DMS79 (cell line): ENCODE results near the gene SYT7.

Source experiments
- DNase-seq: peaks from one replicate; lab custom pipeline; 2025; lab: John Stamatoyannopoulos, UW

SYT7 gene

DNA sequence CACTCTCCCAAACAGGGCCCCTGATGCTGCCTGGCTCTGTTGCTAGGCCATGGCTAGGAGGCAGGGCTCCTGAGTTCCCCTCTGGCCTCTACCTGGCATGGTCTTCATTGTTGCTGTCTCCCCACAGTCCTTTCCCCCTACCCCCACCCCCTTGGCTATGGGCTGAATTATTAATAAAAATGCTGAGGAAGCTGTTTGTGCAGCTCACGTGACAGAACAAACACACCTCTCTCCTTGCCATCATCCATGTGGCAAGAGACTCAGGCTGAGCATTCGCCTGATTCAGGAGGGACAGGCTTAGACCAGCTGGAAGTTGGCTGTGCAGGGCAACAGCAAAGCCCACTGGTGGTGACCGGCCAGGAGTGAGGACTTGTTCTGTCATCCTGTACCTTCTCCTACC, 4.2 kb upstream of the SYT7 start:
- peak; percentile 11 for DNase-seq

DNA sequence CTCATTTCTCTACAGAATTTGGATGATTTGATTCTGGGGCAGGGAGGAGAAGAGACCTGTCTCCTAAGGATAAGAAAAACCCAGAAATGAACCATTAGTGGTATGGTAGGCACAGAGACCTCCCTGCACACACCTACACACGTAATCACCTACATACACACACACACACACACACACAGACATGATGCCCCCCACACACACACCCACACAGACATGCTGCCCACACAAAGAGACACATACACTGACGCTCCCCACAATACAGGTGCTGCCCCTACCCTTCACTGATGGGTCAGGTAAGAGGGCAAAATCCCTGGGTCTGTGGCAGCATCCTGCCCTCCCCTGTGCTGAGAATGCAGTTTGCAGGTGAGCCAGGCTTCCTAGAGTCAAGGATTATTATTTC, 1.1 kb upstream of the SYT7 start:
- DNase-seq = no peak

DNA sequence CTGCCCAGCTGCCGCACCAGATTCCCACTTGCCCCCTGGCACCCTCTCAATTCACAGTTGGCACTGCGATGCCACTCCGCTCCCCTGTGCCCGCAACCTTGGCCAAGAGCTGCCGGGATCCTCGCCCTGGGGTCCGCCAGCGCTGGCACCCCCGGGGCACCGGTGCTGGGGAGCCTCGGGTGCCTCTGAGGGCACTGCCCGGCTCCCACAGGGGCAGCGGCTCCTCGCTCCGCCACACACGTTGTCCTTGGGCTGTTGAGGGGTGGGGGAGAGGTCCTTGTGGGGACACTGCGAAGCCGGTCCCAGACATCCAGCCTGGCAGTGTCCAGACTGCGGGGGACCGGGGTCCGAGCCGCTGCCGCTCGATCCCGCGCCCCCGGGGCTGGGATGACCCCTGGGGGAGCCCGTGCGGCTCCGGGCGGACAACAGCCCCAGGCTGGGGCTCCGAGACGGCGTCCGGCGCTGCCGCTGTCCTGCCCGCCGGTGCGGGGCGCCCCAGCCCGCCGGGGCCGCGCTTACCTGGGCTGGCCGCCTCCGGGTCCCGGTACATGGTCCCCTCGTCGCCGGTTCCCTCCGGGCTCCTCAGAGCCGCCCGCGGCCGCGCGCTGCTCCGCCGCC, 496 bp downstream of the SYT7 start:
- DNase-seq = no peak

- no peak for DNase-seq
These were observed 1.1 kb downstream of the SYT7 start for GRCh38 chr11:61579676-61580270.

DNA sequence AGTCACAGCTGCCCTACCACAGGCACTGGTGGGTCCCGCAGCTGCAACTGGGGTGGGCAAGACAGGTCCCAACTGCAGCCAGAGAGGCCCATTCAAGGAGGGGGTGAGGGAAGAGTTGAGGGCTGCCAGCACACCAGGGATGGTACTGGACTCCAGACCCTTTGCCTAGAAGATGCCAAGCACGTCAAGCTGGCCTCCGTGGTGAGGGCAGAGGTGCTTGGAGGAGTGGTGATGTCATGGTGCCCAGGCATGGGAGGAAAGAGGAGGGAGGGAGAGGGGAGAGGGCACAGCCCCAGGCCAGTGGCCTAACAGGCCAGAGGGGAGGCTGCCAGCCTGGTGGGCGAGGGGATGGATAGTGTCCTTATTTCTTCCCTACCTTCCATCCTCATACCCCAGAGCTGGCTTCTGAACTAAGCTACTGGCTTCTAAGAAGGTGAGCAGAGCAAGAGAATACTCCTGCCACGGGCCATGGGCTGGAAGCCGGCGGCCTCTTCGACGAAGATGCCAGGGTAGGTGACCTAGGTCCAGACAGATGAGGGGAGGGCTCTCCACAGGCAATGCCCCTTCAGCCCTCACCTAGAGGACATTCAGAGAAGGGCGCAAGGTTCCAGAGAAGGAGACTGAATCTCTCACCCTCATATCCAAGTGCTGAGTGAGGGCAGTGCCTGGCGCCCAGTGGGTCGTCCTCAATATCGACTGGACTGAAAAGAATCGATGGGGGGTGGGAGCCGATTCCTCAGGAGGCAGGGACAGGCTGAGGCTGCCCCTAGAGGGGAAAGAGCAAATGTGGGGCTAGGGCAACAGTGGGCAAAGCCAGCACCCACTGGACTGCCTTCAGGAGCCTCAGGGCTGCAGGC, 1.8 kb downstream of the SYT7 start:
- DNase-seq = no peak

DNA sequence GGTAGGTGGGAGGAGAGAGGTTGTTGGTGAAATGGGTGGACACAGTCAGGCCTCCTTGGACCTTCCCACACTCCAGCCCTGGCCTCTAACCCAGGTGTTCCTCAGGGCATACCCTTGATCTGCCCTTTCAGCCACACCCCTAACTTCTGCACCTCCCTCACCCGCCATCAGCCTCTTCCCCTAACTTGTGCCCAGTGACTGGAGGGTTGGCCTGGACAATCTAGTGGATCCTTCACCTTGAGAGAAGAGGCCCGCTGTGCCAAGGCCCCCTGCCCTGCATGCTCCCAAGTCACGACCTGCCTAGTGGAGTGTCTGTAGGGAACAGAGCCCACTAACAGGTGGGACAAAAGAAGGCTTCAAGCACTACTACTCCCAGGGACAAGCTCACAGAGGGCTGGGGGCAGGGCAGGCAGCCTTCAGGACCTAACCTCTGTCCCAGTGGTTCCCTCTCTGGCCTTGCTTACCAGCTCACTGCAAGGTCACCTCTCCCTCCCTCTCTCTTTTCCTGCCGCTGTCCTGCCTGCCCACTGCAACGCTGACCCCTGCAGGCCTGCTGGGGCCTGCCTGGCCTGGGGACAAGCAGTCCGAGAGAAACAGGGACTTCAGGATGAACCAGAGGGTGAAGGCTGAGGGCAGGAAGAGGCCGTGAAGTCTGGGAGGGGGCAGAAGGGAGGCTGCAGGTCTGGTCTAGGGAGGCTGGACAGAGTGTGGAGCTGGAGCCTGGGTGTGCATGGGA, 3.3 kb downstream of the SYT7 start:
- DNase-seq = peak; percentile 10

- no peak for DNase-seq
These were observed 4.7 kb downstream of the SYT7 start for GRCh38 chr11:61575886-61576861.

- no peak for DNase-seq
These were observed 6.3 kb downstream of the SYT7 start for GRCh38 chr11:61574611-61575010.

DNA sequence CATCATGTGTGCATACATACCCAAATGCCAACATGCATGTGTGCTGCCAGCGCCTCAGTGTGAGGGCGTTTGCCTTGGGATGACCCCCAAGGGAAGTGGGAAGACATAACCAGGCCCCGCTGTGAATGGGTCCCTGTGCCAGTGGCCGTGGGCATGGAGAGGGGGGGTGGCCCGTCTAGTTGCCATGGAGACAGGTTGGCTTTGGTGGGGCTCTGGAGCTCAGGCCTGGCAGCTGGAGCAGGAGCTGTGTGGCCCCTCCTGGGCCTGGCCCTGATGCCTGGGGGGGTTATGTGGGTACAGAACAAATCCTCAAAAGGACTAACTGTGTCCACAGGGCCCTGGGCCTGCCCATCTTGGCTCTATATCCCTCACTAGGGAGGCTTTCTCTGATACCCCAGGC, 8.0 kb downstream of the SYT7 start:
- DNase-seq = no peak

DNA sequence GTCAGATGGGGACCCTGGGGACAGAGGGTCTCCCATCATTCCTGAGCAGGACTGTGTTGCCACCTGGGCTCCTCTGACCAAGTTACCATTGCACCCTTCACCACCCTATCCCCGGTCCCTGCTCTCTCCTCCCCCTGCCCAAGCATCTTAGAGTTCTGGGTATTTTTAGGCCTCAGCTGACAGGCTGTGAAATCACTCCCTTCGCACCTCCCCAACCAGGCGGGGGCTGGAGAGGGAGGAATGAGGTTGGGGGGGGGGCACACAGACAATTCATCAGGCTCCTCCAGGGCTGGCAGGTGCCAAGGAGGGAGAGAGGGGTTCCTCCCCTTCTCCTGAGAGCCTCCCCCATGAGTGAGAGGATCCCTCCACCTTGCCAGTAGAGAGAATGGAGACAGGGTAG, 9.0 kb downstream of the SYT7 start:
- DNase-seq = no peak

GRCh38 chr11:61571337-61571736, 9.5 kb downstream of the SYT7 start:
- DNase-seq = no peak

DNA sequence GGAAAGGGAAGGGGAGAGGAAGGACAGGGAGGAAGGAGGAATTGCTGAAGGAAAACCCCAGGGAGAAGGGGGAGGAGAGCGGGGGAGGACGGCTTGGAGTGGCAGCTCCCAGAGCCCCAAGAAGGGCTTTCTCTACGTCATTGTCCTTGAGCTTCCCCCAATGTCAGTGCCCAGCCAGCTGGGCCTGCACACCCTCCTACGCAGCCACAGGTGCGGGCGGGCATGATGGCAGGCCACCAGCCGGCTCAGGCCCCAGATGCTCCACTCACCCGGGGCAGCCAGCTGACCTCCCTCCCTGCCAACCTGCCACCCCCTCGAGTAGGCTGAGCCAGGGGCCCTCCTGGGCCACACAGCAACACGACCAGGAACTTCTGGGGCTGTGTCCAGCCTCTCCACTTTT, 11.2 kb downstream of the SYT7 start:
- no peak for DNase-seq

DNA sequence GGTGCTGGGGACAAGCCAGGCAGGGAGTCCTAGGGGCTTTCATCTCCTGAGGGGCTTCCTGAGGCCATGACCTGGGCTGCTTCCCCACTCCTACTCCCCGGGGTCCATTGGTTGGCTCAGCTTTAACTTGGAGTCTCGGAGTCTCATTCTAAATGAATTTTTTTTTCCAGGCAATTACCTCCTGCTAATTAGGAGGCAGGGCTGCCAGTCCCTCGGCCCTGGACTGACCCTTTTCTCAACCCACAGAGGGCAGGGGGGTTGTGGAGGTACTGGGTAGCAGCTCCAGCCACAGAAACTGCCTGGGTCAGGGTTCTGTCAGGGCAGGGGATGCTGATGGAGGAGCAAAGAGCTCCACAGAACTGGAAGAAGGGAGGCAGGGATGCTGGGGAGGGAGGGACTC, 11.9 kb downstream of the SYT7 start:
- DNase-seq = no peak

DNA sequence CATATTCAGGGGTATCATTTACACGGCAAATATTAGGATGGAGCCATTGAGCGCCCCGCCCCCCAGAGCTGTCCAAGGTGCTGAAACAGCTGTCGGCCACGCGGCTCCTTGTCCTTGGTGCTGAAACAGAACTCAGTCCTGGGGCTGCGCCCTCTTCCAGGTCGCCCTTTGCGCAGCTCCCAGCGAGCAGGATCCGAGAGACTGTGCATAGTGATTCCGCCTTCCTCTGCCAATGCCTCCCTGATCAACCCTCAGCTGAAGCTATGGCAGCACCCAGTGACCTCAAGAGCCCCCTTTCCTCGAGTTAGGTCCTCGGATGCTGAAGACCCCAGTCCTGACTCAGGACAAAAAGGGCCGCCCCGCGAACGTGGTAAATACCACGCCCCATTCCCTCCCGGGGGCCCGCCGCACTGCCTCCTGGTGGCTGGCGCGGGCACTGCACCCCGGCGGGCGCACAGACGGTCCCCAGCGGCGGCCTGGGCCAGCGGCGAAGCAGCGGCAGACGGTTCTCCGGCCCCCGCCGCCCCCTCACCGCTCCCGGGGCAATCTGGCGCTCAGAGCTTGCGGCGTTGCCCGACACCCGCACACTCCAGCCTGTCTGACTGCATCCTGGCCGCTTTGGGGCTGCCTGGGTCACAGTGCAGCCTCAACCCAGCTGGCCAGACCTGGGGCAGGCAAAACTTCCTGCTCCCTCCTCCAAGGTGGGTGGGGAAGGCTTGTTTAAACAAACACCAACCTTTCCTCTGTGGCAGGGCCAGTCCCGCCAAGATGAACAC, 13.4 kb downstream of the SYT7 start:
- no peak for DNase-seq

DNA sequence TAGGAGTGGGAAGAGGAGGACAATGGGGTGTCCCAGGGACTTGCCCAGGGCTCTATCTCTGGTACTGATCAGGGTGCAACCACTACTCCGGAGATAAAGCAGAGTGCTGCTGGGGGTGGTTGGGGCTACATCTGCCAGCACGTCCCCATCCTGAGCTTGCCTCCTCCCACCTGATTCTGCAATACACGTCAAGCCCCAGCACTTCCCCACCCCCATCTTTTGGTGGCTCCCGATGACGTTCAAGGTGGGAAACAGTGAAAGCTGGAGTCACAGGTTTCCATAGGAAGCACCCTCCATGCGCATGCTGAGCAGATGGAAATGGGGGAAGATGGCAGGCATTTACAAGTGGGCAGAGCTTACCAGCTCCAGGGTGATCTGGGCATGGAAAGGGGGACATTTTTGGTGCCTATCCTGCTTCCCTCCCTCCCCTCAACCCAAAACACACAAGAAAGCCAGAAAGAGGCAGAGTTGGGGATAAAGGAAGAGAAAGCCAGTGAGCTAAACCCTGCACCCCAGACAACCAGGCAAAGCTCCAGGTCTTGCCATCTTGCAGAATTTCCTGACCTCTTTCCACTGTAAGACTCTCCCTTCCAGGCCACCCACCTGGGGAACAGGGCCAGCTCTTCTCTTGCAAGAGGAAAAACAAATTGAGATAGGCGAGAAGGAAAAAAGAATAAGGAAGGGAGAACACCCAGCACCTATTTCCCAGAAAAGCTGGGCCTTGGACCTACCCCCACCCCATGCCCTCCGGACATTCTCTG, 15.8 kb downstream of the SYT7 start:
- no peak for DNase-seq

DNA sequence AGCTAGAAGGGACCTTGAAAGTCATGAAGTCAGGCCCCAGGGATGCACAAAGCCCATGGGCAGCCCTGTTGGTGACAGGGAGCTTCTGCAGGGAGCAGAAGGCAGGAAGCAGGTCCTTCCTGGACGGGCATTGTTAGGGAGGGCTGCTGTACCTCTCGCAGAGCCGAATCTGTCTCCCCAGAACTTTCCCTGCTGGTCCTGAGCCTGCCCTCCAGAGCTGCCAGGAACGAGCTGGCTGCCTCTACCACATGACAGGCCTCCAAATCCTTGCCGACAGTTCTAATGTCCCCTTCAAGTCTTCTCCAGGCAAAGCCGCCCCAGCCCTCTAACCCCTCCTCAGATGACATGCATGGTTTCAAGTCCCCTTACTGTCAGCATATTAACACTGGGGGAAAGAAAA, 20.1 kb downstream of the SYT7 start:
- DNase-seq = no peak

DNA sequence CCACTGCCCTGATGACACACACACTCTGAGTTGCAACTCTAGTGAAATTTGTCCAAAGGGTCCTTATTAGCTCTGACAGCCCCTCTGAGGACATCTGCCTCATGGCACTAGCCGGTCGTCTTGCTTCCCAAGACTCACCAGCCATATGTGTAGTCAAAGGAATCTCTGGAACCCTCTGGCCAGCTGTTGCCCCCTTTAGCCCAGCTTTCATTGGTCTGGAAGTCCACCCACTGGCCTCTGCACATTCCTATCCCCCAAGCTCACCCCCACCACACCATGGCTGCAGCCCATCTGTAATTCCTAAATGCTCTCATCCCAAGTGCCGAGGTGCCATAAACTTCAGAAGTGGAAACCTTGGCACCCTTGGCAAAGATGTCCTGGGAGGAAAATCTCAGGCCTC, 24.3 kb downstream of the SYT7 start:
- DNase-seq = no peak

GRCh38 chr11:61555978-61556377, 24.9 kb downstream of the SYT7 start:
- no peak for DNase-seq

- DNase-seq = no peak
These were observed 25.6 kb downstream of the SYT7 start for GRCh38 chr11:61555051-61555969.
